C4-2B (cell line): Measurements from ENCODE around the gene TMEM196.
A peak's percentile ranks its signal among the peaks of the same experiment; 100 is the strongest.

Experiments
- CTCF ChIP-seq: fragments of 450-650 bp; conservative IDR thresholded peaks from 2 replicates; pipeline ENCODE4 v1.5.1; 2017; ENCODE audit warnings: mild to moderate bottlenecking
- ZFX ChIP-seq: fragments of 450-650 bp; IDR thresholded peaks from 2 replicates; pipeline ENCODE4 v1.6.1; 2017

GRCh38 chr7:19775578-19775977 is 2.2 kb upstream of the TMEM196 start:
- TF ChIP-seq CTCF (peak; percentile 7; the same call in 1 of the 2 replicates), ZFX (no peak)
